Duodenal mucosa (tissue), 2 donors: ENCODE data around the gene OSBP2.

Source experiments
- H3K27ac ChIP-seq: one replicate; pipeline ENCODE4 v1.7.0; 2013; ENCODE audit warnings: low read depth, low read length
- H3K27me3 ChIP-seq, 2 donors: one replicate each; pipeline ENCODE4 v1.7.0; 2013; ENCODE audit warnings: low read length in 2 of 2, control low read depth in 1 of 2; ENCODE audit not compliant: insufficient read depth in 2 of 2, control insufficient read depth in 1 of 2
- H3K36me3 ChIP-seq, 2 donors: one replicate each; pipeline ENCODE4 v1.7.0; 2013; ENCODE audit warnings: low read length in 2 of 2, control low read depth in 1 of 2; ENCODE audit not compliant: insufficient read depth in 2 of 2, control insufficient read depth in 1 of 2
- H3K4me1 ChIP-seq, 2 donors: one replicate each; pipeline ENCODE4 v1.7.0; 2013; ENCODE audit warnings: low read length in 2 of 2, control low read depth in 1 of 2; ENCODE audit not compliant: insufficient read depth in 2 of 2, control insufficient read depth in 1 of 2
- H3K4me3 ChIP-seq, 2 donors: one replicate each; pipeline ENCODE4 v1.7.0; 2013; ENCODE audit warnings: low read length in 2 of 2, low read depth in 1 of 2
- H3K9ac ChIP-seq, 2 donors: one replicate each; pipeline ENCODE4 v1.7.0; 2013; ENCODE audit warnings: low read length in 2 of 2, low read depth in 1 of 2
- H3K9me3 ChIP-seq, 2 donors: one replicate each; pipeline ENCODE4 v1.7.0; 2013; ENCODE audit warnings: low read length in 2 of 2, control low read depth in 1 of 2; ENCODE audit not compliant: control insufficient read depth in 1 of 2

Gene OSBP2

DNA sequence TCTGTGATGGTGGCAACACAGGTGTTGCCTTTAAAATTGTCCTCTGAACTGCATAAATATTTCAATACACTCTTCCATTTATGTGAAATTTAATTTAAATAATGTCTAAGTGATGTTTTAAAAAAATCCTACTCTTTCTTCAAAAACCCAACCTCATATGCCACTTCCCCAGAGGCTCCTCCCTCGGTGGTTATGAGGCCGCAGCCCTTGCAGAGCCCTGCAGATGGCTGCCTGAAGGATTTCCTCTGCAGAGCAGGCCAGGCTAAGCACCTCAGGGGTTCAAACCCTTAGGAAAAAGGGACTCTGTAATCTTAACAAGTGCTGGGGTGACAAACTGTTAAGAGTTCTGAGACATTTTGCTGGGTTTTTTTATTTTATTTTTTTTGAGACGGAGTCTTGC, 248.7 kb downstream of the OSBP2 start:
- no peak overlapping the region for H3K27ac ChIP-seq
- no peaks in the 10 kb centered on the region for H3K9me3 ChIP-seq
- no peaks in the 10 kb centered on the region for H3K4me1 ChIP-seq
- H3K9ac ChIP-seq, result no peak overlapping the region
- no peaks in the 10 kb centered on the region for H3K27me3 ChIP-seq
- H3K4me3 ChIP-seq, result no peak overlapping the region
- peaks cover 66 to 83% of the 10 kb centered on the region in 2 donors for H3K36me3 ChIP-seq

- Histone ChIP-seq H3K4me1 (no peaks in the 10 kb centered on the region), H3K9ac (no peak overlapping the region), H3K27me3 (no peaks in the 10 kb centered on the region), H3K36me3 (peaks cover 66 to 86% of the 10 kb centered on the region in 2 donors), H3K9me3 (no peaks in the 10 kb centered on the region), H3K4me3 (no peak overlapping the region), H3K27ac (no peak overlapping the region)
These were observed 250.3 kb downstream of the OSBP2 start for GRCh38 chr22:30944986-30945385.

DNA sequence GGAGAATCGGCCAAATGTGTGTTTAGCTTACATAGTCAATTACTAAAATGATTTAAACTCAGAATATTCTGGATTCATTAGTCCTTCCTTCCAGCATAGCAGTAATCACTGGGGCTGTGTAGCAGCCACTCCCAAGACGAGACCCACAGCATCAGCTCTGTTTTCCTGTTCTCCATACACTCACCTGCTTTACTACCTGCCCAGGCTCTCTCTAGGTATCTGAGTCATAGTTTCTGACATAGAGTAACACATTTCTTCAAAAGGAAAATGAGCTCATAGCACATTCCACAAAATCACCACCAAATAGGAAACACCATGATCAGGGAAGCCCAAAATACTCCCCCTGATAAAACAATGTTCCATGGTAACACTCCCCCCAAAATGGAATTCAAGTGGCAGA, 251.0 kb downstream of the OSBP2 start:
- H3K4me1 ChIP-seq, result no peaks in the 10 kb centered on the region
- H3K27me3 ChIP-seq, result no peaks in the 10 kb centered on the region
- H3K4me3 ChIP-seq, result no peak overlapping the region
- H3K9me3 ChIP-seq, result no peaks in the 10 kb centered on the region
- no peak overlapping the region for H3K27ac ChIP-seq
- peaks cover 60 to 86% of the 10 kb centered on the region in 2 donors for H3K36me3 ChIP-seq
- no peak overlapping the region for H3K9ac ChIP-seq

DNA sequence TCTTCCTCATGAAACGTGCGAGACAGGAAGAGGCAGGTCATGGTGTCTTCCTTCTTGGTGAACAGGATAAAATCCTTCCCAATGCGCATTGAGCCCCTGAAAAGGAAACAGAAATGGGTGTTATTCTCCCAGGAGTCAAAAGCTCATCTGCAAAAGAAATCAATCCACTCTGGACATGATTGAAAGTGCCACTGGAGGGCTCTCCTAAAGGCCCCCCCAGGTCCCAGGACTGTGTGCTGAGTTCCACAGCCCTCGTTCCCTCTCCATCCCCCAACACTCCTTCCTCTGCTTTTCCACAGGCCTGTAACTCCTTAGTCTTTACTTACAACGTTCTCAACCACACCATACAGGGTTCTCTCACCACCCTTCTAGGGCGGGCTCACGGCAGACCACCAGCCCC, 251.7 kb downstream of the OSBP2 start:
- H3K36me3 ChIP-seq, result peaks cover 53 to 82% of the 10 kb centered on the region in 2 donors
- H3K9ac ChIP-seq, result no peak overlapping the region
- H3K27ac ChIP-seq, result no peak overlapping the region
- H3K4me3 ChIP-seq, result no peak overlapping the region
- H3K9me3 ChIP-seq, result no peaks in the 10 kb centered on the region
- H3K27me3 ChIP-seq, result no peaks in the 10 kb centered on the region
- no peaks in the 10 kb centered on the region for H3K4me1 ChIP-seq

GRCh38 chr22:30947173-30947815, 252.6 kb downstream of the OSBP2 start:
- no peak overlapping the region for H3K27ac ChIP-seq
- no peaks in the 10 kb centered on the region for H3K27me3 ChIP-seq
- H3K9me3 ChIP-seq, result no peaks in the 10 kb centered on the region
- no peak overlapping the region for H3K9ac ChIP-seq
- H3K4me1 ChIP-seq, result no peaks in the 10 kb centered on the region
- peaks cover 44 to 77% of the 10 kb centered on the region in 2 donors for H3K36me3 ChIP-seq
- no peak overlapping the region for H3K4me3 ChIP-seq

GRCh38 chr22:30947816-30948454, 253.3 kb downstream of the OSBP2 start:
- Histone ChIP-seq H3K27ac (no peak overlapping the region), H3K9me3 (no peaks in the 10 kb centered on the region), H3K4me1 (no peaks in the 10 kb centered on the region), H3K36me3 (peaks cover 46 to 80% of the 10 kb centered on the region in 2 donors), H3K4me3 (no peak overlapping the region), H3K9ac (no peak overlapping the region), H3K27me3 (no peaks in the 10 kb centered on the region)

- Histone ChIP-seq H3K27me3 (no peaks in the 10 kb centered on the region), H3K36me3 (peaks cover 48 to 81% of the 10 kb centered on the region in 2 donors), H3K4me3 (no peak overlapping the region), H3K27ac (no peak overlapping the region), H3K9me3 (no peaks in the 10 kb centered on the region), H3K9ac (no peak overlapping the region), H3K4me1 (no peaks in the 10 kb centered on the region)
These were observed 254.3 kb downstream of the OSBP2 start for GRCh38 chr22:30948930-30949342.

GRCh38 chr22:30949934-30950660, 255.4 kb downstream of the OSBP2 start:
- H3K27ac ChIP-seq, result no peak overlapping the region
- H3K4me1 ChIP-seq, result no peaks in the 10 kb centered on the region
- peaks cover 36 to 77% of the 10 kb centered on the region in 2 donors for H3K36me3 ChIP-seq
- H3K9ac ChIP-seq, result no peak overlapping the region
- H3K27me3 ChIP-seq, result no peaks in the 10 kb centered on the region
- H3K4me3 ChIP-seq, result no peak overlapping the region
- H3K9me3 ChIP-seq, result no peaks in the 10 kb centered on the region

GRCh38 chr22:30953206-30953605, 258.5 kb downstream of the OSBP2 start:
- Histone ChIP-seq H3K27me3 (no peaks in the 10 kb centered on the region), H3K9ac (no peak overlapping the region), H3K4me1 (no peaks in the 10 kb centered on the region), H3K4me3 (no peak overlapping the region), H3K9me3 (no peaks in the 10 kb centered on the region), H3K27ac (no peak overlapping the region), H3K36me3 (peaks cover 17 to 58% of the 10 kb centered on the region in 2 donors)

DNA sequence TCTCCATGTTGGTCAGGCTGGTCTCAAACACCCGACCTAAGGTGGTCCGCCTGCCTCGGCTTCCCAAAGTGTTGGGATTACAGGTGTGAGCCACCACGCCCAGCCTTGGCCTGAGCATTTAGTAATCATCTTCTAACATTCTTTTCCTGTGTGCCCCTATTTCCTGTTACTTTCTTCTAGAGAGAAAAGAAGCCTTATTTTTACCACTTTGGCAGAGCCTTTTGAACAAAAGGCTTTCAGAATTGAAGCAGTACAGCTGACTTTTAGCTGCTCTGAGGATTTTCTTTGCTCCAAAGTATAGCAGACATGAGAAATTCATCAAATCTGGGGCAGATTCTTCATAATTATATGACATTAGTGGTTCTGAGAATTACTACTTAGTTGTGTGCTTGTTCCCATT, 260.5 kb downstream of the OSBP2 start:
- Histone ChIP-seq H3K4me1 (no peaks in the 10 kb centered on the region), H3K27ac (no peak overlapping the region), H3K36me3 (peaks cover 7 to 38% of the 10 kb centered on the region in 2 donors)

More for the DNA sequence above, 260.5 kb downstream of the OSBP2 start:
- no peaks in the 10 kb centered on the region for H3K27me3 ChIP-seq
- no peak overlapping the region for H3K9ac ChIP-seq
- no peaks in the 10 kb centered on the region for H3K9me3 ChIP-seq
- no peak overlapping the region for H3K4me3 ChIP-seq
